ENCODE results near the gene IKZF1.

IKZF1 gene

DNA sequence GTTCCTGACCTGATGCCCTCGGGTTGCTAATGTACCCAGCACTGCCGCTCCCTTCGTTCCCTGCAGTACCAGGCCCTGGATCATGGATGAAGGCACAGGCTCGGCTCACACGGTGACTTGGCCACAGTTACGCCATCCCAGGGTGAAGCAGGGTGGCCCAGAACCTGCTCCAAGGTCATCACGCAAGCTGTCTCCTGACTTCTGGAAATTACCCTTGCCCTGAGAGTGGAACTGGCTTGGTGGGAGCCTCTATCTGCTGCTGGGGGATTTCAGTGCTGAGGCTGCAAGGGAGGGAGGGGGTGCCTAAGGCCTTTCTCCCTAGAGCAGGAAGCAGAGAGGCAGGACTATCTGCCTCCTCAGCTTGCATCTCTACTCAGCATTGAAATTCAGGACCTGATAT, 109.0 kb downstream of the IKZF1 start:
- DNase-seq (ENCODE audit: low spot score): no peak

DNA sequence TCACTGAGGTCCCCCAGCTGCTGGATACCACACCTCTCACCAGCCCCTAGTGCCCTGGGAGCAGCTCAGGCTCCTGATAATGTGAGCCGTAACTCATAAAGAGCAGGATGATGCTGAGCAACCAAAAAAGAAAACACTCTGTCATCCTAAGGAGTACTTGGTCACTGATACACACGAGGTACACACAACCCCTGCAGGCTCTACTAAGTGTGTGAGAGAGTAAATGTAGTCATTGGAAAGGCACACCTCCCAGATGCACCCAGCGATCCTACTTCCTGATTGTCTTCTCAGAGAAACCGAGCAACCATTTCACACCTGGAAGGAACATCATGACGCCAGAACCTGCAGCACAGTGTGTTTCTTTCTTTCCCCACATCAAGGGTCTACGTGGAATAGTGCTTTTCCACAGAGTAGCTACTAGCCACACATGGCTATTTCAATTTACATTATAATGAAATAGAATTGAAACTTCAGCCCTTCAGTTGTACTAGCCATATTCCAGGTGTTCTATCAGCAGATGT, 111.4 kb downstream of the IKZF1 start:
- no peak for DNase-seq (ENCODE audit: low spot score)

DNA sequence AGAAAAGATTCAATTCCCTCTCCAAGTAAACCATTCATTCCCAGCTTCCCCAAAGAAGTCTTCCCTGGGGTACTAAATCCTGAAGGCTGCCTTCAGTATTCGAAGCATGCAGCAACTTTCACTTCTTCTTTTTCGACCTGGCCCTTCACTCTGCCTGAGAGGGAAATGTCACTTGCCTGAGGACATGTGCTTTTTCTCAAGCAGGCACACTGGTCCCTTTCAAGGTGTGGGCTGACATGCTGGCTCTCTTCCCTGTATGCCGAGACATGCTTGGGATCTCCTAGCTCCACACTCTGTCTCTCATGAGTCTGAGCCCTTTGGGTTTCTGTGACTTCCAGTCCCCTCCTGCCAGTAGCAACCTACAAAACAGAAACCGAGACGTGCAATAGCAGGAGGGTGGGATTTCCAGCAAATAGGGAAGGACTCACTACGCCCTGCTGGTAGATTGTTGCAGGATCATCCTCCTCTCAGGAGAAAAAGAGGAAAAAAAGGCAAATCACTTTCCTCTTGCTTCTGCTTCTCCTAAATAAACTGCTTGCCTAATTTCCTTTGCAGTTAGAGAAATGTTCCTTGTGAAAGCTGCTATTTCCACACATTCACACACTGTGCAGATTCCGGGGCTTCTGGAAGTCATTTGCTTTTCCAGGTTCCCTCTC, 112.1 kb downstream of the IKZF1 start:
- no peak for DNase-seq (ENCODE audit: low spot score)

DNA sequence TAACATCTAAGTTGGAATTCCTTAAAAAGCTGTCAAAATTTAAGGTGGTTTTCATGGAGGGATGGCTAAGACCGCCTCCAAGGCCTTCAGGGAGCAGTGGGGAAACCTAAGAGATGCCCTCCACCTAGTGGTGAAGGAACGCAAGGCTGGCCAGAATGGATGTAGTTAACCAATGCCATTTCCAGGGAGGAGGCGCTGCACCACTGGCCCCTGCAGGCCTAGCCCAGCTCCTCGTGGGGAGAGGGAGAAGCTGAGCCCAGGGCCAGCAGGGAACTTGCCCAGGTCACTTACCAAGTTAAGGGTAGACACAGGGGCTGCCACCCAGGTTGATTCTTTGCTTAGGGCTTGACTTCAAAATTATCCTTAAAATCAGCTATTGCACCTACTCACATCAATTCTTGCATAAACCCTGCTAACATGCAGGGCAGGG, 113.6 kb downstream of the IKZF1 start:
- peak; percentile 83 for DNase-seq (ENCODE audit: low spot score)

DNA sequence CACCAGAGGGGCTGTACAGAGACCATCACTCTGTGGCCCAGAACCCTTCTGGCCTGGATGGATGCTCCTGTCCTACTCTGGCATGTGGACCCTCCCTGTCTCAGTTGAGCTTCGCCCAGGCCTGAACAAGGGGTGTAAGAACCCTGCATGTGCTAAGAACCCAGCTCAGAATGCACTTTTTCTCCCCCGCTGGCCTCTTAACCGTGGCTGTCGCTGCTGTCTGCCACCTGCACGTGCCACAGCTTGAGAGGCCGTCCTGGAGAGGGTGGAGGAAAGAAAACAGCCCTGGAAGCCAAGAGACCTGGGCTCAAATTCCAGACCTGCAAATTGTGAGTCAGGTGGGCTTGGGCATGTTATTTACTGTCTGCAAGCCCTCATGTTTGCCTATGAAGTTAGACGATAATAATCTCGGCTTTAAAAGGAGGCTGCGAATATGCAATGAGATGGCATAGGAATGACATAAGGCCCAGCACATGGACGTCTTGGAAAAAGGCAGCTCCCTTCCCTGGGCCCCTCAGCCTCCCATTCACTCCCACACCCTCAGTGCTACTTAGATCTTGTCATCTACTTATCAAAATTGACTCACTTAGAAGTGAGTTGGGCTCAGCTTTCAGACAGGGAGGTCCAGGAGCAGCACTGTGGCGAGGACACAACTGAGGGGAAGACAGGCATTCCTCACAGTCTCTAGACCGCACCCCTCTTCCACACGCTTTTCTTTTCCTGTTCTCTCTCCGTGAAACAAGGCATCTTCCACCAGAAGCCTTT, 114.2 kb downstream of the IKZF1 start:
- no peak for DNase-seq (ENCODE audit: low spot score)

DNA sequence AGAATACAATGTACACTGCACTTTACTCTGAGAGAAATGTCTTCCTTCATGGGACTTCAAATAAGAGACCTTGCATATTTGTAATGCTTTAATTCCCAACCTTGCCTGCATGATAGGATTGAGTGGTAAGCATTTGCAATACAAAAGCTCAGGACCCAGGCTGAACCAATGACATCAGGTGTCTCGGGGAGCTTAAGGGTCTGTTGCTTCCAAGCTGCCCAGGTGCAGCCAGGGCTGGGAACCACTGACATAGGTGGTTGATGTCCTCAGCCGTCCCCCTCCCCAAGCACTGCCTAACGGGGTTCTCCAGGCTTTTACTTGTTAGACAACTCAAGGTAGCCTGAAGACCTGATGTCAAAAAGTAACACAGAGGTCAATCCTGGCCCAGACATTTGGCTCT, 116.5 kb downstream of the IKZF1 start:
- DNase-seq (ENCODE audit: low spot score): no peak

DNA sequence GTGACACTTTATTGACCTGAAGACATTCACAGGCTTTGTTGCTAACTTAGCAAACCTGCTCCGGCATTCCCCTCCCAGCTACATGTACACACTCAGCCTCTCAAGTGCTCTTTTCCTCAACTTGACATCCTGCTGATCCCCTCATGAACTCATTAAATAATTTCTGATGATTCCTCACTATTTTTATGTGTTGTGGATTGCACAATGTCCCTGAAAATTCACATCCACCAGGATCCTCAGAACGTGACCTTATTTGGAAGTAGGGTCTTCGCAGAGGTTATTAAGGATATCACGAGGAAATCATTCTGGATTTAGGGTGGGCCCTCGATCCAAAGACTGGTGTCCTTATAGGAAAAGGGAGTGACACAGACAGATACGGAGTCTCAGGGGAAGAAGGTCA, 118.3 kb downstream of the IKZF1 start:
- no peak for DNase-seq (ENCODE audit: low spot score)

DNA sequence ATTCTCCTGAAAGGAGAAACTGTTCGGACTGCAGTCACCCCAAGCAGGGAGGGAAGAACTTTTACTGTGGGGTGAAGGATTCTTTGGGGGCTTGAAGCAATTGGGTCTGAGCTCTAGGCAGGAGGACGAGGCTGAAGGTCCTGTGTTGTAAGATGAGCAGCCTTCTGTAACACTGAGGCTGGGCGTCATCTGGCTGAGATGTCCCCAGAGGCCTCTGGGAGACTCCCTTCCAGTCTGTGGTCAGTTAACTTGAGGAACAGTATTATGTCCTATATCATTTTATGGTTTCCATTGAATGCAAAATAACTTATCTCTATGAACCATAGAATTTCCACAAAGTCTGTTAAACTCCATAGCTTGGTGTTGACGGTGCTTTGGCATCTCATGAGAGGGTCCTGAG, 119.3 kb downstream of the IKZF1 start:
- DNase-seq (ENCODE audit: low spot score): no peak

DNA sequence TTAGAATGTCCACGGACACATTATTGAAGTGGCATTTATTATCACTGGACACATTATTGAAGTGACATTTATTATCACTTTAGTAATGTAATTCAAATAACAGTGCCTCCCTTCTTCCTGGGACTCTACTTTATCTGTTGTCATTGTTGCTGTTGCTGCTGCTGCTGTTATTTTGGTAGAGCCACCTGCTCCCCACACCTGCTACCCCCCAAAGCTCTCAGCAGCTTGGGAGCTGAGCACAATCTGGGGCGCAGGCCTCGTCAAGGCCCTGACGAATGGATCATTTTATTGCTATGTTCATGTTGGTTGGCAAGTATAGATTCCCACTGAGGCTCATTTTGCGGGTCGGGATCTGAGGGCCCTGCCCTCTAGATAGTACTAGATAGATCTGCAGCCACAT, 120.8 kb downstream of the IKZF1 start:
- no peak for DNase-seq (ENCODE audit: low spot score)

DNA sequence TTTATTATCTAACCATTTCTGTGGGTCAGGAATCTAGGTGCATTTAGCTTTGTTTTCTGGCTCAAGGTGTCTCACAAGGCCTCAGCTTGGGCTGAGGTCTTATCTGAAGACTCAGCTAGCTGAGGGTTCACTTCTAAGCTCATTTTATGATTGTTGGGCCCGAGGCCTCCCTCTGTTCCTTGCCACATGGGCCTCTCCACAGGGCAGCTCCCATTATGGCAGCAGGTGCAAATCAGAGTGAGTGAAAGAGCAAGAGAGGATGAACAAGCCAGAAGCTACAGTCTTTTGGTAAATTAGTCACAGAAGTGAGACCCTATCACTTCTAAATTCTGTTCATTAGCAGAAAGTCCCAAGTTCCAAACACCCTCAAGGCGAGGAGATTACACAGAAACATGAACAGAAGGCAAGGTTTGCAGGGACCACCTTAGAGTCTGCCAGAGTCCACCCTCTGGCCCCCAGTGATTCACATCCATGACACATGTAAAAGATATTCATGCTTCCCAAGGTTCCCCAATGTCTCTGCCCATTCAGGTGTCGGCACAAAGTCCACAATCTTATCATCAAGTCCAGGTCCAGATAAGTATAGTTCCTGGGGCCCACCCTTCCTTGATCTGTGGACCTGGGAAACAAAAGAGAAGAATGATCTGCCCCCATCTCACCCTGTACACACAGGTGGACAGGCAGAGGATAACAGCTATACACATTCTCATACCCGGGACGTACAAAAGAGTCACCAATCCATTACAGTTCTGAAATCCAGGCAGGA, 121.9 kb downstream of the IKZF1 start:
- DNase-seq (ENCODE audit: low spot score): no peak

DNA sequence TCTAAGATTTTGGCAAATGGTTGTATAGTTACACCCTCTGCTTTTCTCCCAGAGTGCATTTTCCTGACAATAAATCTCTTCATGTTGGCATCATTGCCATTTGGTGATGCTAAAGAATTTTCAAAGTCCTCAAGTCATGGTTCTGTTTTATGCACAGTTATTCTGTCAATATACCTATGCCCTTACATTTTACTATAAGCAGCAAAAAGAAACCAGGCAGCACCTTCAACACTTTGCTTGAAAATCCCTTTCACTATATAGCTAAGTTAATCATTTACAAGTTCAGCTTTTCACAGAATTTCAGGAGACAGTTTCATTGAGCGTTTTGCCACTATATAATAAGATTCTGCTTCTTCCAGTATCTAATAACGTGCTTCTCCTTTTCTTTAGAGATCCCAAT, 123.0 kb downstream of the IKZF1 start:
- DNase-seq (ENCODE audit: low spot score): no peak

DNA sequence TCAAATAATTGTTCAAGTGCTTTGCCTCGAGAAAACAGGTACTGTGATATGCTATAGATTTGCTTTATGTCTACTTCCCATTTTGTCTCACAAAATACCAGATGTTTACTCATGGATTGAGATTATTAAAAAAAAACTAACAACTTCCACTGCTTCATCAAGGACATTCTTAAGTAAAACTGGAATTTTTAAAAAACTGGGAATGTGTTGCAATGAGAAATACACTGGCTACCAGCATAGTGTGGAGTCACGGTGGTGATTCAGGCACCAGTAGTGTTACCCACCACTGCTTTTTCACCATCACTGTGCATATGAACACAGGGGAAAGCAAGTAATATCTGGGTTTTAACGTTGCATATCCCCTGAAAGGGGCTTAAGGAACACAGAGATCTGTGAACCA, 124.4 kb downstream of the IKZF1 start:
- DNase-seq (ENCODE audit: low spot score): no peak

DNA sequence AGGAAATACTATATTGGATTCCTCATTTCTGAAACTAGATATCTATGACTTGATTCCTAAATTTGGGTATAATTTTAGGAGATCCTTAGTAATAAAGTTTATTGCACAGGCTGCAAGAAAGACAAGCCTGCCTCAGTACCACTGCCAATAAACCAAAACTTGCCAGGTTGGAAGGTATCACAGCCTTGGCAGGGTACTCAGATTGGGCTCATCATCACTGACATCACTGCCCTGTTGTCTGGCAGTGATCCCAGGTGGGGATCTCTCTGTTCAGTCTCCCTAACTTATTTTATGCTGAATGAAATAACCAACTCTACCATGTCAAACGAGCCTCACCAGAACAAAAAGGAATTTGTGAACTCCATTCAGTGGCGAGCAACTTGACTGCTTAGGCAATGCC, 126.8 kb downstream of the IKZF1 start:
- no peak for DNase-seq (ENCODE audit: low spot score)

DNA sequence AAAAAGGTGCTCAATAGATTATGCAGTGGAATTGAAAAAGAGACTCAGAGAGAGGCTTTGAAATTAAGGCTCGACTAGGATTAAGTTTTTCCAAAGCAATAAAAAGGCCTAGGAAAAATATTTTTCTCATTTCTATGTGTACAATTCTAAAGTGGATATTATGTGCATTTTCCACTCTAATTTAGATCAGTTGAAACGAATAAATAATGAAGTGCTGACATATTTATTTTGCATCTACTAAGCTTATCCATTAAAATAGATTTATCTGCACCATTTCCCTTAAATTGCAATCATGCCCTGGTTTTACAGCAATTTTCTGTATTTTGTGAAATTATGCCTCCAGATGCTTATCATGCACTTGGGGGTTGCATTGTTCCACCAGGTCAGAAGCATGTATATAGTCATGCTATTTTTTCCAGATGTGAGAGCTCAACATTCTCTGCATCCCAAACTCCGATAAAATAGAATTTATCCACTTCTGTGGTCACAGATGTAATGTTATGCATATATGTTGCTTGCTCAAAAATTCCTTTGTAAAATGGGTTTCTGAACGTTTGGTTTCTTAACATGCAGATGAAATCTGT, 127.3 kb downstream of the IKZF1 start:
- no peak for DNase-seq (ENCODE audit: low spot score)

DNA sequence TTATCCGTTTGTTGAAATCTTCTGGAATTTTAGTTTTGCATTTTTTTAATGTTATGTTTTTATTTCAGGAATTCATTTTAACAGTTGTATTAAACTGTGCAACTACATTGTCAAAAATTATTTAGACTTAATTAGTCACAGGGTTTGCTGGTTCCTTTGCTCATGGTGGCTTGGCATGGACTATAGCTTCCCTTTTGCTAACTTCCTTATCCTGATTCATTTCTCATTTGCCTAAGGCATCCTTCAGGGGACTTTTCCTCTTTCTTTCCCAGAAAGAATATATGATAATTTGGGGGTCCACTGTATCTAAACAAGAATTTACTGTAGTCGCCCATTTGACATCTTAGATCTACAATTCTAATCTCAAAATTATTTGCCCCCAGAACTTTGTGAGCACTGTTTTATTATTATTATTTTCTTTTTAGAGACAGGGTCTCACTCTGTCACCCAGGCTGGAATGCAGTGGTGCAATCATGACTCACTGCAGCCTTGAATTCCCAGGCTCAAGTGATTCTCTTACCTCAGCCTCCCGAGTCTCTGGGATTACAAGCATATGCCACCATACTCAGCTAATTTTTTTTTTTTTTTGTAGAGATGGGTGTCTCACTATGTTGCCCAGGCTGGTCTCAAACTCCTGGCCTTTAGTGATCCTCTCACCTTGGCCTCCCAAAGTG, 131.8 kb downstream of the IKZF1 start:
- DNase-seq (ENCODE audit: low spot score): no peak

DNA sequence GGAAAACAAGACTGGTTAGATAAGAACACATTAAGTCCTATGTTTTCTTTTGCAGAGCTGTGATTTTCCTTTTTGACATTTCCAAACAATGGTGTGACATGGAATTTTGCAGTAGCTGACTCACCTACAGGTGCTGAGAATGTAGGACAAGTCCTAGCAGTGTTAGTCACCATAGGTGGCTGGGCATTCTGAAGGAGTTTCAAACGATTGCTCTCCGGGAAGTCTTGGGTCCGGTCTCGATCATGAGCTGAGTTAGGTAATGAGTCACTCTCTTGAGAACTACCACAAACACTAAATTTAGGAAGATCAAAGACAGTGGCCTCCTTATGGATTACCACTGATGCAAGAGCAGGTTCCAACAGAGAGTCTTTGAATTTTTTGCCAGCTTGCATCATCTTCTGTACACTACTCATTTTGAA, 142.0 kb downstream of the IKZF1 start:
- DNase-seq (ENCODE audit: low spot score): no peak

DNA sequence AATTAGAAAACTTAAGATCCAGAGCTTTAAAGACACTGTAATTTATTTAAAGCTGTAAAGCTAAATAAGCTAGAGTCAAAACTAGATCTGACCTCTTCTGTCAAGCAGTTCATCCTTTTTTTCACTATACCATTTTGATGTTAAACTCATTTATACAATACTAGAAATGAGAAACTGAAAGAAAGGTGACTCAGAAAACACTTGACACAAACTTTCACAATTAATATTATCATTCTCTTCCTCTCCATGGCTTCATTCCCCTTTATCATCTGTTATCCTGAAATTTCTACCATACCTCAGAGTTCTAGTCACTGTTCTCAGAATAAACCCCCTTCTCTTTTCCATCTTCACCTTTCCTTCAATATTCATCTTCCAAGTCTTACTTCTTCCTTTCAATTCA, 144.3 kb downstream of the IKZF1 start:
- DNase-seq (ENCODE audit: low spot score): no peak

DNA sequence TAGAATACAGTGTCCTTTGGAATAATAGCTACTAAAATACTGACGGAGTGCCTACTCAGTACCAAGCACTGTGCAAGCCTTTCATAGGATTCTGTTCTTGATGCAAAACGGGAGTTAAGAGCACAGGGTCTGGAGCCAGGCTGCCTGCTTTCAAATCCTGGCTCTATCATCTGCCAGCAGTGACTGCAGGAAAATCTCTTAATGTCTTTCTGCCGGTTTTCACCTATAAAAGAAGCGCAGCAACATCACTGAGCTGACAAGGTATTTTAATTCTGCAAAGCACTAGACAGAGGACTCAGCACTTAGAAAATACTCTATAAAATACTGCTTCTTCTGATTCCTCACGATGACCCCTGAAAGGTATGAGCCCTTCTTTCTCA, 145.0 kb downstream of the IKZF1 start:
- no peak for DNase-seq (ENCODE audit: low spot score)

DNA sequence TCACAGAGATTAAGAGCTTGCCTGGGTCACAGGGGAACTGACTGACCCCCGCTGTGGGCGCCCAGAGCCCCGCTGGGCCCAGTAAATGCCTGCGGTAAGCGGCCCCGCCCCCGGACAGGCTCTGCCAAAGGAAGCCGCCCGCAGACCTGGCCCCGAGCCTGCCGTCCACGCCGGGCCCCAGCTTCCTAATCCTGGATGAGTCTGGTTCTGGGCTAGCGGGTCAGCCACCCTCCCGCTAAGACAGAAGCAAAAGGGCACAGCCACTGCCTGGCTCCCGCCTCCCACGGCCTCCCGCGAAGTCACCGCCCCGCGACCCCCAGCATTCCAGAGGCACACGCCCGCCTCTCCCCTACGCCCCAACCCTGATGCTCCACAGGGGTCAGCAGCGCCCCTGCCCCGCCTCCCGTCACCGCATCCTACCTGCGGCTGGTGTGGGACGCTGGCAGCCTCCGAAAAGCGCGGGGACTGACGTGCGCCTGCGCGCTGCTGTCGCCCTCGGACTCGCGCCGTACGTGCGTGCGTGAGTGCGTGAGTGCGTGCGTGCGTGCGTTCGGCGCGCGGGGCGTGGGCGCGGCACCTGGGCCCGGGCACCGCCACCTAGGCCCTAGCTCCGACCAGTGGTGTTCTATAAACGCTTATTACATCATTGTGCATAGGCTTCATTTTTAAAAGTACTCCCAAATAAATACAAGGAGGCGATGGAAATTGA, 145.5 kb downstream of the IKZF1 start, which contains the start of gene FIGNL1:
FIGNL1 (minus strand) TSS at position 470 of the 709 bp plus-strand sequence. CDS start 3,063 bp downstream, outside the sequence.
- DNase-seq (ENCODE audit: low spot score): peak; percentile 96

DNA sequence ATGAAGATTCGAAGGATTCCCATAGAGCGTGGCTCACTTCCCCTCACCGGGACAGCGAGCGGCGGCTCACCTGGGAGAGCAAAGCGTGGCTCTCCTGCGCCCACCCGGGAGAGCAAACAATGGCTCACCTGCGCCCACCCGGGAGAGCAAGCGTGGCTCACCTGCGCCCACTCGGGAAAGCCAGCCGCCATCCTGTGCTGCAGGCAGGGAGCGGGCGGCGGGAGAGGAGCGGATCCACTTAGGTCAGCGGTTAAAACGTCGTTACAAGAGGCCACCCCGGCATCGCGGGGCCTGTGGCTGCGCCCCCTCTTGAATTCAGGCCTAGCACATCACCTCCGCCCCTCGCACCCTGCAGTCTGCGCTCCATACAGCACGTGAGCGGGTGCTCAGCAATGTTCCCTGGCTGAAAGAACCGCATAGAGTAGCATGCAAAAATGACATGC, 146.1 kb downstream of the IKZF1 start:
- no peak for DNase-seq (ENCODE audit: low spot score)
